Fibroblast of pulmonary artery (primary cell): ENCODE results near the gene SLC38A10.
A peak's percentile ranks its signal among the peaks of the same experiment; 100 is the strongest.

Experiments used
- DNase-seq: peaks from one replicate; pipeline ENCODE4 v3.0.0-alpha.2; 2010; ENCODE audit warnings: low read depth
- H3K4me3 ChIP-seq: replicated peaks from 2 replicates; pipeline ENCODE4 v1.5.1; 2011; ENCODE audit warnings: low read depth, mild to moderate bottlenecking, control low read depth, low read length, moderate library complexity
- CTCF ChIP-seq: IDR thresholded peaks from 2 replicates; pipeline ENCODE4 v1.5.1; 2011; ENCODE audit warnings: mild to moderate bottlenecking, control low read depth, low read length, inconsistent platforms; ENCODE audit errors: missing control alignments

The SLC38A10 gene

GRCh38 chr17:81203136-81203535 lies 92.0 kb downstream of the SLC38A10 start:
- H3K4me3 ChIP-seq, result no peak overlapping the region
- TF ChIP-seq CTCF, result no peak

GRCh38 chr17:81202318-81202717 lies 92.8 kb downstream of the SLC38A10 start:
- DNase-seq, result no peak
- TF ChIP-seq CTCF, result no peak
- H3K4me3 ChIP-seq, result no peak overlapping the region

More at GRCh38 chr17:81203136-81203535, 92.0 kb downstream of the SLC38A10 start:
- no peak for DNase-seq

- H3K4me3 ChIP-seq, result no peak overlapping the region
- DNase-seq, result peak; percentile 81
- peak; percentile 75 for TF ChIP-seq CTCF
Measured at GRCh38 chr17:81200695-81201580, 94.2 kb downstream of the SLC38A10 start.

- H3K4me3 ChIP-seq, result no peak overlapping the region
- DNase-seq, result no peak
- no peak for TF ChIP-seq CTCF
Measured at GRCh38 chr17:81200201-81200600, 94.9 kb downstream of the SLC38A10 start.

GRCh38 chr17:81199482-81199830 lies 95.7 kb downstream of the SLC38A10 start:
- no peak overlapping the region for H3K4me3 ChIP-seq
- no peak for TF ChIP-seq CTCF
- DNase-seq, result no peak

GRCh38 chr17:81198826-81199481 lies 96.2 kb downstream of the SLC38A10 start:
- TF ChIP-seq CTCF, result no peak
- DNase-seq, result no peak

More at GRCh38 chr17:81198826-81199481, 96.2 kb downstream of the SLC38A10 start:
- H3K4me3 ChIP-seq, result no peak overlapping the region
